CD4-positive, alpha-beta T cell treated with Interleukin-15 for 4 hours (primary cell): ENCODE measurements around the gene TEX48.

ENCODE experiments used
- DNase-seq: peaks from one replicate; pipeline ENCODE4 v3.0.0-alpha.2; 2020; ENCODE audit warnings: low spot score

Gene TEX48

GRCh38 chr9:114621561-114621960 is 60.4 kb downstream of the TEX48 start:
- no peak for DNase-seq

- DNase-seq, result no peak
These were observed 62.7 kb downstream of the TEX48 start for GRCh38 chr9:114619191-114619761.

DNA sequence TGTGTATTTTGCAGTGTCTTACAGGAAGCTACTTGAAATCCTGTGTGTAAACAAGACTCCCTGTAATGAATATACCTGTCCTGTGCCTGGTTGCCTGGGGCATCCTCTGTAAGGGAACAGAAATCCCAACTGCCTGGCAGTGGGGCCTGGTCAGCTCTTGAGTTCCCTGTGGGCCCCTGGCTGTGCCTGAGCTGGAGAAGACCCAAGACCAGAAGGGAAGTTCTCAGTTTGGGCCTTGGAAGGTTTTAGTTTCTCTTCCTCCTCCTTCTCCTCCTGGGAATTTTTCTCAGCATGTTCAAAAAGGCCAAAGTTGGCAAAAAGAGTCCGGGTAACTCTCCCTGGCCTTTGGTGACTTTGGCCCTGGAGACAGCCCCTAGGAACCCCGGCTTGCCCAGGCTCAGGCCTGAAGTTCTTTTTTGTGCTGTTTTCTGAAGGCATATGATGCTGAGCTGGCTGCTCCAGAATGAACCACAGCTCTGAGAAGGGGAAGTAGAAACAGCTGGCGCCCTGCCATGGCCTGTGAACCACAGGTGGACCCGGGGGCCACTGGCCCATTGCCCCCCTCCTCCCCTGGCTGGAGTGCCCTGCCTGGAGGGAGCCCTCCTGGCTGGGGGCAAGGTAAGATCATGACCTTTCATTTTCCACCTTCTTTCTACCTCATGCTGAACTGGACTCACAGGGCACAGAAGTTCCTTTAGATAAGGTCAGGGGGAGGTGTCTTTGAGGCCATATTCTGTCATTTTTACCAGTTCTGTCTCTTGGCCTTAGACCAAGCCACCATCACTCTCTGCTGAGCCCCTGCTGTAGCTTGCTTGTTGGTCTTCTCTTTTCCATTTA is 65.1 kb downstream of the TEX48 start:
- DNase-seq, result no peak
